Measurements from ENCODE around the gene STARD6.
"Not testable (repeated sequence)": the region's sequence is repeated elsewhere in the genome, so short reads cannot be mapped to it uniquely, and the experiment has no call there.

The STARD6 gene

DNA sequence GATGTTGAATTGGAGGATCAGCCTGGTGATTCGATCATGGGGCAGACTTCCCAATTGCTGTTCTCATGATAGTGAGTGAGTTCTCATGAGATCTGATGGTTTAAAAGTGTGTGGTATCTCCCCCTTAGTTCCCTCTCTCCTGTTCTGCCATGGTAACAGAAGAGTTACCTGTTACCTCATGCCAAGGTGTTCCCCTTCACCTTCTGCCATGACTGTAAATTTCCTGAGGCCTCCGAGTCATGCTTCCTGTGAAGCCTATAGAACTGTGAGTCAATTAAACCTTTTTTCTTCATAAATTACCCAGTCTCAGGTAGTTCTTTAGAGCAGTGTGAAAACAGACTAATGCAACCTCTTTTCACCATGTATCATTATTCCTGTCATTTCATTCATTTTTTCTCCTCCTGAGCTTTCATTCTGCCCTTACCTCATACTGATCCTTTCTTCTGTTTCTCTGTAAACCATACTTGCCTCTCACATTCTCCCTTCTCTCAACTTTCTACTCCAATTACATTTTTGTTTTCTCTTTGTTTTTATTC is 22.0 kb downstream of the STARD6 start:
- no peak for DNase-seq

DNA sequence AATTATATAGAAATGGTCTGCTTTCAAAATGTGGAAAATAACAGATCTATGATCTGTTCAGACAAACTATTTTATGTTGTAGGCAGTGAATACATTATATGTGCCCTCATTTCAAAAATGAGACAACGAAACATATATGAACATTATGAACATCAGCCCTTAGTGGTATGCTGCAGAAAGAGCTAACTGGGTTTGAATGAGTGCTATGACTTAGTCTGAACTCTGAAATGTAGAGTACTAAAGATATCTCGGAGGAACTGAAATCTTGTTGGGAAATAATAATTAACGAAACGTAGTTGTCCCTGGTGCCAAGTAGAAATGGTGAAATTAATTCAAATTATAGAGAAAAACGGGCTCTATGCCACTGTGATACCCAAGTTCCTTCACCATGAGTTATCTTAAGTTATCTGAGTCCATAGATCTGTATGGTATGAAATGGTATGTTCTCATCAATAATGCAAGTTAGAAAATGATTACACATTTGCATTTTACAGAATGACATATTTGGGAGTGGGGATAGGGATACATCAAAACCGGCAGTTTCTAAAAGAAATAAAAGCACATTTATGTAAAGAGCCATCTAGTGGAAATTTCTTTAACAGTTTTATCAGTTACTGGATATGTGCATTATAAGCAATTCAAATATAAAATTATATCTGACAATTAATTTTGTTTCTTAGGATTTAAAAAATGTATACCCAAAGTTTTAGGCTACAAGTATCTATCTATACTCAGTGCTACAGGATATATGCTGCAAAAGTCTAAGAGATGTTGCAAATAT is 26.7 kb downstream of the STARD6 start:
- no peak for DNase-seq

DNA sequence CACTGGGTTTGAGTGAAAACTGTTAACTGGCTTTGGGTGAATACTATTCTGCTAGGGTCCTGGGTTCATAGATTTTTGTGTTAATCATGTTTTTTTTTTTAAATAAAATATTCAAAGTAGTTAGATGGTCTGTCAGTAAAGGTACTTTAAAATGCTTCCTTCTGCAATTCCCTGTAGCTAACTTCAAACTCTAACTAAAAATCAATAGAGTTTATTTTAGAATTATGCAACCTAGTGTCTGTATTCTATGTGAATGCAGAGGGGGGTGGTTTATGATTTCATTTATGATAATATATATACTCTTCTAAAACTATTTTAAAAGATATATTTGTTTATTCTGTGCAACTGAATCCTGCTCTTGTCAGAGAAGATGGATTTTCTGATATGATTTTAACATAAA is 27.9 kb downstream of the STARD6 start:
- DNase-seq = no peak

DNA sequence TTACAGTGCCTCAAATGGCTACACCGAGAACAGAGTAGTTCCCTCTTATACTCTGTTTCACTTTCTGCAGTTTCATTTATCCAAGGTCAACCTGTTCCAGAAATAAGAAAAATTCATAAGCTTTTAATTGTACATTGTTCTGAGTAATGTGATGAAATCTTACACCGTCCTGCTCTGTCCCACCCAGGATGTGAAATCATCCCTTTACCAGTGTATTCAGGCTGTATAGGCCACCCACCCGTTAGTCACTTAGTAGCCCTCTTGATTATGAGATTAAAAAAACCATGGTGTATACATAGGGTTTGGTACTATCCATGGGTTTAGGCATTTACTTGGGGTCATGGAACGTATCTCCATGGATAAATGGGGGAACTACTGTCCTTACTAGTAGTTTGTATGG is 29.8 kb downstream of the STARD6 start:
- DNase-seq = no peak

DNA sequence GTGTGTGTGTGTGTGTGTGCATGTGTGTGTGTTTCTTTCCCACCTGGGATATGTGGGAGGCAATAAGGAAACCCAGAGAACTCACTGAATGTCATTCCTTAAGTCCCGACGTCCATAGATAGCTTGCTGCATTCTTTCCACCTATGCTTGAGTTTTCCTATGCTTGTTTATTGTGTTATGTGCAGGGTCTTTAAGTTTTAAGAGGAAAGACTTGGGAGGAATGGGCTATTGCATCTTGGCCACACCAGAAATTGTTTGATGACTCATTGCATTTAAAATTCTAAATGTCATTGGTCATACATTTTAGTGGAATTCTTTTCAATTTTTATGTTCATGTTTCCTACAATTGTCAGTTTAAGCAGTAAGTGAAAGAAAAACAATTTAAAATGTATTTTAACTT is 33.7 kb downstream of the STARD6 start:
- no peak for DNase-seq

DNA sequence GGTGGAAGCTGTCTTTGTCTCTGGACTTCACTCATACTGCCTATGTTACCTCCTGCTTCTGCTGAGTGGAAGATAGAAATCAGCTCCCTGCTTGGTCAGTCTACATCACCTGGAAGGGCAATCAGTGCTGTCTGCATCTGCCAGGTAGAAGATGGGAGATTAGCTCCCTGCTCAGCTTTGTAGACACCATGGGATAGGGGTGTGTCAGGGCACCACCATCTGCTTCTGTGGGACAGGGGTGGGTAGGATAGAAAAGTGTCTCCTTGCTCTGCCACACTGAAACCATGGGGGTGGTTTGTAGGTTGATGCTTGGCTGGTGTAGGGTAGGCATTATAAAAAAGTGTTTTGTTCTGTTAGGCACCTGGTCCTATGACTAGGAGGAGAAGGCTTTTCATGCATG is 34.1 kb downstream of the STARD6 start:
- no peak for DNase-seq

DNA sequence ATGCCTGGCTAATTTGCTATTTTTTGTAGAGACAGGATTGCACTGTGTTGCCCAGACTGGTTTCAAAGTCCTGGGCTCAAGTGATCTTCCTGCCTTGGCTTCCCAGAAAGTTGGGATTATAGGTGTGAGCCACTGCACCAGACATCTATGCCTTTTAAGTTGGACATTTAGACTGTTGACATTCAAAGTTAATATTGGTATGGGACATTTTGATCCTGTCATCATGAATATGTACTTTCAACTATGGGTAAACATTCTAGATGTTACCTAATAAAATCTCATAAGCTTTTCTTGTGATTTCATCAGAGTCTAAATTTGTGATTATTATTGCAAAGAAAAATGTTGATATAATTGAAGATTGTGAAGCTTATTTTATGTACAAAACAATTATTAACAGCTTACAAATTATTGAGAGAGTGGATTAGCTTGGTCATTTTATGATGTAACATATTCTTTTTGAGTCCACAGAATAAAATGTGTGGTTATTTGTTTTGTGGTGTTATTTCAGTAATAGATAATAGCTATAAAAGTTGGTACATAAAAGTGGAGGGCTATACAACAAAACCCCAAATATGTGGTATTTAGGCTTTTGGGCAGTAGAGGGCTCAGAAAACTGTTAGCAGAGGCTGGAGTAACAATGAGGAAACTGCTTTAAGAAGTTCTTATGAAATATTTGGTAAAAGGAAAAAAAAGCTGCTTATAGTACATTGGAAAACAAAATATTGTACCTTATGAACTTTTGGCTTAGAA is 41.4 kb downstream of the STARD6 start:
- DNase-seq = no peak

DNA sequence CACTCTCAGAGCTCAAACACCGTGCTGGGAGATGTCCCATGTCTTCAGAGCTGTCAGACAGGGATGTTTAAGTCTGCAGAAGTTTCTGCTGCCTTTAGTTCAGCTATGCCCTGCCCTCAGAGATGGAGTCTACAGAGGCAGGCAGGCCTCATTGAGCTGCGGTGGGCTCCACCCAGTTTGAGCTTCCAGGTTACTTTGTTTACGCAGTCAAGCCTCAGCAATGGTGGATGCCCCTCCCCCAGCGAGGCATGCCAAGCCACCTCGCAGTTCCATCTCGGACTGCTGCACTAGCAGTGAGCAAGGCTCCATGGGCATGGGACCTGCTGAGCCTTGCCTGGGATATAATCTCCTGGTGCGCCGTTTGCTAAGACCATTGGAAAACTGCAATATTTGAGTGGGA is 48.1 kb downstream of the STARD6 start:
- DNase-seq = not testable (repeated sequence)

DNA sequence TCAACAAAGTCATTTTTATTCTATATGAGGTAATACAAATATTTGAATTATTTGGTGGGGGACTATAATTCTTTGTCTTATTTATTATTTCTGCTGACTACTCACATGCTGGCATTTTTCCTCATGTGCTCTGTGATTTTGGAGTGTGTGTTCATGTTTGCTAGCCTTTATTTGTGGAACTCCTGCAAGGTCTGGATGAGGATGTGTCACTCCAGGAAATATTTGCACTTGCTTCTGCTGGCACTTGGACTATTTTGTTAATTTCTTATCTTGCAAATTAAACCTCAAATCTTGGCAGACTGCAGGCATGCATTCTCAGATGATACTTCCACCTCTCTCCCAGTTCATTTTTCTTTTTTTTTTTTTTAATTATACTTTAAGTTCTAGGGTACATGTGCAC is 54.2 kb downstream of the STARD6 start:
- DNase-seq = no peak

DNA sequence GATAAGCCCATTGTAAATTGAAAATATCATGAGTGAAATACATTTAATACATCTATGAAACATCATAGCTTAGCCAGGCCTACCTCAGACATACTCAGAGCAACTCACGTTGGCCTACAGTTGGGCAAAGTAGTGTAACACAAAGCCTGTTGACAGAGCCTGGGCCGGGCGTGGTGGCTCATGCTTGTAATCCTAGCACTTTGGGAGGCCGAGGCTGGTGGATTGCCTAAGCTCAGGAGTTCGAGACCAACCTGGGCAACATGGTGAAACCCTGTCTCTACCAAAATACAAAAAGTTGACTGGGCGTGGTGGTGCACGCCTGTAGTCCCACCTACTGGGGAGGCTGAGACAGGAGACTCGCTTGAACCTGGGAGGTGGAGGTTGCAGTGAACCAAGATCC is 58.7 kb downstream of the STARD6 start:
- not testable (repeated sequence) for DNase-seq

DNA sequence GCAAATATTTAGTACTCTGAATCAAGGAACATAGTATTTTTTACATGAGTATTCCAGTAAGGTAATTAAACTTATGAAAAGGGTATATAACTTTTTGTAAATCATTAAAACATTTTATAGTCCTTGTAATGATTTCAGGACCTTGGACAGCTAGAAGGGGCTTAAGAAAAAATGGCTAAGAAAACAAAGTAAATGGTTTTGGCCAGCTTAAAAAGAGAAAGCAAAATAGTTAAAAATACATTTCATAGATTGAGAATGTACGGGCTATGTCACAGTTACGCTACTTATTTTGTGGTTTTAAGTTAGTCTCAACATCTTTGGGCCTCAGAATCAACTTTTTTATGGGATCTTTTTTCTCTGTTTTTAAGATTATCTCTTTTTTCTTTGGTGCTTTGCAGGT is 61.6 kb downstream of the STARD6 start:
- no peak for DNase-seq

DNA sequence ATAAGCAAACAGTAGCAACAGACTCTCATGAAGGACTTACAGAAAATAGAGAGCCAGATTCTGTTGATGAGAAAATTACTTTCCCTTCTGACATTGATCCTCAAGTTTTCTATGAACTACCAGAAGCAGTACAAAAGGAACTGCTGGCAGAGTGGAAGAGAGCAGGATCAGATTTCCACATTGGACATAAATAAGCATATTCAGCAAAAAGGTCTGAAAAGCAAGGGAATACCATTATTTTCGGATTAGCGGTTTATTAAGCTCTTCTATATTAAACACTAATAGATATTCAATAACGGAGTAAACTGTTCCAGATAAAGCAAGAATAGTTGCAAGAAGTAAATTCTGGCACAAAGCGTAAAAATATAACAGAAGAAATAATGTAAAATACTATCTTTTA is 63.4 kb downstream of the STARD6 start:
- DNase-seq = no peak

DNA sequence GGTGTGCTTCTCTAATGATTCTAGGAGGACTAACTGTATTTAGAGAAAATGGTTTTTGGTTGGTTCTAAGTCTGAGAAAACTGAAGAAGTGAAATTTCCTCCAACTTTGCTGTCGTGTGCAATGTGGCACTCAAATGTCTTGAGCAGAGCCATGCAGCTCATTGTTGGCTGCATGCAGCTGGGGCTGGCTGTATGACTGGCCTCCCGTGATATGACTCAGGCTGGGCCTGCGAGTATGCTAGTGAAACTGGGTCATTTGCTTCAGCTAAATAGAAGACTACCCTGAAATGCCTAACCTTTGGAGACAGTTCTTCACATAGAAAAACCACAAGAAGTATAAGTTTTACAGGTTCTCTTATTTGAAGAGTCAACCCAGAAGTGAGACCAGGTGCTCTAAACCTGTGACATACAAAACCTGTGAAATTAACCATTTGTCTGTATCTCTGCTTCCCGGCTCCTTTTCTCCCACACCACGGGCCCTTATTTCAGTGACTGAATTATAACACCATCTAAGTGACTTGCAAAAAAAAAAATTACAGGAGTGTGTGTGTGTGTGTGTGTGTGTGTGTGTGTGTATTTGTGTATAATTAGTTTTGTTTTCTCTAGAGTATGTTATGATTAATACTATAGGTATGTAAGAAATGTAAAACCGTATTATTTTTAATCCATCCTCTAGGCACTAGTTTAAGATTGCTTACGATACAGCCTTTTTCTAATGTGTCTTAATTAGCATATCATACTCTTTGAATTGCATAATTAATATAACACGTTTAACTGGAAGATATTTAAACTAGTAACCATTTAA is 72.5 kb downstream of the STARD6 start:
- DNase-seq = peak; percentile 28

DNA sequence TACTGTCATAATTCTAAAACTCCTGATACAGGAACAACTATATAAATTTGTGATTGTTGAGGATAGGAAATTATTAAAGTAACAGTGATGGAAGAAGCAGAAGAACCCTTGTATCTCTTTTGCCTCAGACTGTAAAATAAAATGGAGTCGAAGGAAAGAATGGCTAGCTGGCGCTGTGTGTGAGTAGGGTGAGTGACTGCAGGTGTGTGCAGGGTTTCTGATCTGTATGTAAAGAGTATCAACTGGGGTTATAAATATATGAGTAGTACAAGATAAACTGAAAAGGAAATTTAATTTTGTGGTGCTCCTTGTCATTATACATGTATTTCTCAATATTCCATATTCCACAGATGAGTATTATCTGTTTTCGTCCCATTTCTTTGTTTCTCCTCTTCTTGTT is 73.1 kb downstream of the STARD6 start:
- DNase-seq = no peak

DNA sequence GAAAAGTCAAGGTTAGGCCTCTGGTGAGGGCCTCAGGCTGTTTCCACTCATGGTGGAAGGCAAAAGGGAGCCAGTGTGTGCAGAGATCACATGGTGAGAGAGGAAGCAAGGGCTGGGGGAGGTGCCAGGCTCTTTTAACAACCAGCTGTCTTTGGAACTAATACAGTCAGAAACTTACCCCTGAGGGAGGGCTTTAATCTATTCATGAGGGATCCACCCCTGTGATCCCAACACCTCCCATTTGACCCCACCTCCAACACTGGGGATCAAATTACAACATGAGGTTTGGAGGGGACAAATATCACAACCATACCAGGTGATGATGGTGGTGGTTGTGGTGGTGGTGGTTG is 77.5 kb downstream of the STARD6 start:
- no peak for DNase-seq

DNA sequence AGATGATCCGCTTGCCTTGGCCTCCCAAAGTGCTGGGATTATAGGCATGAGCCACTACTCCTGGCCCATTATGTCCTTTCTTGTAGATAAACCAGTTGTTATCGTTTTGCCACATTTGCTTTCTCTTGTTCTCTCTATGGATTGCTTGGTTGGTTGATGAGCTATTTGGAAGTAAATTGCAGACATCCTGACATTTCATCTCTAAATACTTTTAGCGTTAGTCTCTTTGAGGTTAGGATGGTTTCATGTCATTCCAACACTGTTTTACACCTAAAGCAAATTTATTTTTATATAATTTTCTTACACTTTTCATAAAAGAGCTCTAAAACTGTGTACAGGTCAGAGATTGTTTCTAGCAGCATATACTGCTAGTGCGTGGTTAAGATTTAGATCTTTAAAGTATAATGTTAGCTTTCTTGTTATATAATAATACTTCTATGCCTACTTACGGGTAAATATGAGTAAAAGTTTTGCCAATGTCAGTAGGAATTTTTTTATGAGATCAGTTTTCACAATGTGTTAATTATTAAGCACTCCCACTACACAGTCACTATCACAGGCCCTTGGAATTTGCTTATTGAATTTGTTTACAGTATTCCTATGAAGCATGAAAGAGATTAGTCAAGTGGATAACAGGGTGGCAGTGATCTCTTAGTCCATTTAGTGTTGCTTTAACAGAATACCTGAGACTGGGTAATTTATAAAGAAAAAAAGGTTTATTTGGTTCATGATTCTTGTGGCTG is 78.0 kb downstream of the STARD6 start:
- no peak for DNase-seq

DNA sequence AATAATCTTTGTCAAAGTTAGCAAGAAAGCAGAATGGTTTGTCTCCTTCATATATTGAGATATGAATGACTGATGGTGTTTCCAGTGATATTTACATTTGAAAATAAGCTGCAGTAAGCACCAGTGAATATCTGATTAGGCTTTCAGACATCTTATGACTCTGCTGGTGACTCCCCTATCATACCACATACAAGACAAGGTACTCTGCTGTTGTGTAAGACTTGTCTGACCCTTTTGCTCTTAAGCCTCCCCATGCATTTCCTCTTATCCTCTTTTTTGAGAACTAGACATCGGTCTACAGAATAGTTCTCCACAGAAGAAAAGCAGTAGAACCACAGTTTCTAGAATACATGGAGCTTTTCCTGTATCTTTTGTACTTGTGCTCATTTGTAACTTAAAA is 79.0 kb downstream of the STARD6 start:
- no peak for DNase-seq

DNA sequence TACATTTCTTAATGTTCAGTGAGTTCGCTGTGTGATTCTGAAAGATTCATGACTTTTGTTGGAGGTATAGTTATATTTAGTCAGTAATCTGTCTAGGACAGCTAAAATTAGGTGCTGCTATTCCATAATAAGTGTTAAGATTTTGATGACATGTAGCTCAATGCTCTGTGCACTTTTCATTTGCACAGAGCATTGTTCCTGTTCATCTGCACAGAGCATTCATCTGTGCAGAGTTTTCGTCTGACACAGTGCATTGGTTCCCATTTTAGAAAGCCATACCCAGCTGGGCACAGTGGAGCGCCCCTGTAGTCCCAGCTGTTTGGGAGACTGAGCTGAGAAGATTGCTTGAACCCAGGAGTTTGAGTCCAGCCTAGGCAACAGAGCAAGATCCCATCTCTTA is 79.8 kb downstream of the STARD6 start:
- DNase-seq = no peak

All from CD4-positive, alpha-beta T cell treated with Interleukin-12 subunit alpha and Interleukin-12 subunit beta, for 1 hour (primary cell).